ENCODE measurements around the gene SPATS2.
"Not testable (repeated sequence)": the region's sequence is repeated elsewhere in the genome, so short reads cannot be mapped to it uniquely, and the experiment has no call there.

SPATS2 gene

DNA sequence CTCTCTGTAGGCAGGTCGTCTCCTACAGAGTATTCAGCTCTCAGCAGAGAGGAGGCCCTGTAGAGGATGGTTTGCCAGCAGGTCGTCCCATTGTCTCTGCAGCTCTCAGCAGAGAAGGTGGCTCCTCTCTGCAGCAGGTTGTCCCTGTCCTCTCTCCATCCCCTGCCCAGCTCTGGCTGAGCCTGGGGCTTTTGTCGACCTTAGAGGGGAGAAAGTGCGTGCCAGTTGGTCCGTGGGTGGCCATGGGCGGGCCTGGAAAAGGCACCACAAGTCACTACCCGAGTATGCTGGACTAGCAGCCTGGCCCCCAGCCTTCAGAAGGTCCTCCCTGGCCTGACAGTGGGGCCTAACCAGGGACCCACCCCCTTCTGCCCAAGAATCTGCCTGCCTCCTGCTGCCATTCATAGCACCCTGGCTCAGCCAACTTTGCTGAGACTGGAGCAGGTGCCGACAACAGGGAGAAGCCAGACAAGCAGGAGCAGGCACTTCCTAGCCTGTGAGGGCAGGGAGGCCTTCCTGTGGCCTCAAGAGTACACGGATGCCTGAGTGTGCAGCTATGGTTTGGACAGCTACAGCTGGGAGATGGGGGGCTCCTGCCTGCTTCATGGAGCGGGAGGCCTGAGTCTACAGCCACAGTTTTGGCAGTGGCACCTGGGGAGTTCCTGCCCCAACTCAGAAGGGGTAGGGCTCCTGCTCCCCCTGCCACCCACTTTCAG lies 111.8 kb downstream of the SPATS2 start:
- peak; percentile 50 for DNase-seq

GRCh38 chr12:49482095-49483051 lies 115.1 kb downstream of the SPATS2 start:
- peak; percentile 87 for DNase-seq

DNA sequence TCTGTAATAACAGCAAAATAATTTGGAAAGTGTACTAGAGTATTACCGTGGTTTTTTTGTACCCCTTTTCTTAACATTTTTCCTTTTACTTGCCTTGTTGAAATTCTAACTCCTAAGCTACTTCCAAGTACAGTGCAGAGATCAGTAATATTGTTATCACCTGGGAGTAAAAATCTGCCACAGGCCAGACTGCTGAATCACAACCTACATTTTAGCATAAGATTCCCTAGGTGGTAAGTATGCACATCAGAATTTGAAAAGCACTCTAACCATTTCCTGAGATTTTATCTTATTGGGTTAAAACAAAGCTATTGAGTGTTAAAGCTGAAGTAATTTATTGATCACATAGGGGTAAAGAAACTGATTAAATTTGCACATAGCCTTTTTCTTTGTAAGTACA lies 116.4 kb downstream of the SPATS2 start:
- no peak for DNase-seq

- DNase-seq, result no peak
Observed at GRCh38 chr12:49487605-49488004, 120.3 kb downstream of the SPATS2 start.

- no peak for DNase-seq
Observed at GRCh38 chr12:49489154-49489553, 121.9 kb downstream of the SPATS2 start.

GRCh38 chr12:49489720-49490119 lies 122.5 kb downstream of the SPATS2 start:
- DNase-seq, result no peak

GRCh38 chr12:49491823-49492222 lies 124.6 kb downstream of the SPATS2 start:
- DNase-seq, result no peak

DNA sequence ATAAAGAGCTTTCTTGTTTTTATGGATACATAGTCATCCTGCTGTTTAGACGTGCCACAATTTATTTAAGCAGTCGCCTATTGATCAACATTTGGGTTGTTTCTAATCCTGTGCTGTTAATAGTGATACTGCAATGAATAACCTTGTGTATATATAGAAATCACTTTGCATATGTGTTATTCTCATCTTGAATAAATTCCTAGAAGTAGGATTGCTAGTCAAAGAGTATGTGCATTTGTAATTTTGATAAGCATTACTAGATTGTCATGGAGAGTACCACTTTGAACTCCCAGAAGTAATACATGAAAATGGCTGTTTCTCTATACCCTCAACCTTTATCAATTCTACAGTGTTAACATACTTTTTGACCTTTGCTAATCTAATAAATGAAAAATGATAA lies 126.6 kb downstream of the SPATS2 start:
- no peak for DNase-seq

GRCh38 chr12:49496417-49497360 lies 129.4 kb downstream of the SPATS2 start:
- DNase-seq, result no peak

DNA sequence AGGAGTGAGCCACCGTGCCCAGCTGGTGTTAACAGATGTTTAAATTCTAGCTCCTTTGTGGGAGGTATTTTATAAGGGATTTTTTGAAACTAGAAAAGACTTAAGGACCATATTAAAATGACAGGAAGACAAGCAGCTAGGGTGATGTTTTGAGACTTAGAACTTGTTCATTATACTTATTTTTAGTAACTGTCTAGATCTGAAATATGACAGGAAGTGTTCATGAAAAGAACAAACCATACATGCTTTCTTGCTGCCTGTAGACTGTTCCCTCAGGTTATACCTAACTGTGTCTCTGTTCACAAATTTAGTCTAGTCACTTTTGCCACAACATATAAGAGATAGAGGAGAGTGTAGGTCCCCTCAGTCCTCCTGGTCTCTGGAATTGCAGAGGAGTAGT lies 134.6 kb downstream of the SPATS2 start:
- DNase-seq, result no peak

- DNase-seq, result no peak
Observed at GRCh38 chr12:49502590-49502989, 135.3 kb downstream of the SPATS2 start.

- peak; percentile 54 for DNase-seq
Observed at GRCh38 chr12:49503674-49504180, 136.5 kb downstream of the SPATS2 start.

- DNase-seq, result no peak
Observed at GRCh38 chr12:49505672-49506071, 138.4 kb downstream of the SPATS2 start.

DNA sequence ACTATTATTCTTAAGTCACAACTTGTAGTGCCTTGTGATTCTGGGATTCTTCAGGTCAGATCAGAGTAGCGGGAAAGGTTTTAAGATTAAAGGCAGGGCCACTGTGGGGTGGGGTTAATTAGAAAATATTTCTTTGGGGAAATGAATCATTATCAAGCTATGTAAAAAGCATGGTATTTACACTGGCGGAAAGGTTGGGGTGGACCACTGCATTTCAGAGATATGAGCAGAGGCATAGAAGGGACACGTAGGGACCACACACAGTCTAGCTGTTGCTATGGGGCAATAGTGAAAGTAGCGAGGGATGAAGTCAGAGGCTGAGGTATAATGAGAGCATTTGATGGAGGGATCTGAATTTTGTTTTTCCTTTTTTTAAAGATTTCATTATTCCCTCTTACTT lies 139.9 kb downstream of the SPATS2 start:
- DNase-seq, result no peak

DNA sequence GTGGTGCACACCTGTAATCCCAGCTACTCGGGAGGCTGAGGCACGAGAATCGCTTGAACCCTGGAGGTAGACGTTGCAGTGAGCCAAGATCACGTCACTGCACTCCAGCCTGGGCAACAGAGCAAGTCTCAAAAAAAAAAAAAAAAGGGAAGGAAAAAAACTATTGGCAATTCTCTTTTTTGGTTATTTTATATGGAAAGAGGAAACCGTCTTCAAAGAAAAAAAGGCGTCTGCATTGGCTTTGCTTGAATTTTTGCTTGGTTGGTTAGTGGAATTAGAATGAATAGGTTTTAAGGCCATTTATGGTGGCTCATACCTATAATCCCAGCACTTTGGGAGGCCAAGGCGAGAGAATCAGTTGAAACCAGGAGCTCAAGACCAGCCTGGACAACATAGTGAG lies 142.4 kb downstream of the SPATS2 start:
- DNase-seq, result not testable (repeated sequence)

DNA sequence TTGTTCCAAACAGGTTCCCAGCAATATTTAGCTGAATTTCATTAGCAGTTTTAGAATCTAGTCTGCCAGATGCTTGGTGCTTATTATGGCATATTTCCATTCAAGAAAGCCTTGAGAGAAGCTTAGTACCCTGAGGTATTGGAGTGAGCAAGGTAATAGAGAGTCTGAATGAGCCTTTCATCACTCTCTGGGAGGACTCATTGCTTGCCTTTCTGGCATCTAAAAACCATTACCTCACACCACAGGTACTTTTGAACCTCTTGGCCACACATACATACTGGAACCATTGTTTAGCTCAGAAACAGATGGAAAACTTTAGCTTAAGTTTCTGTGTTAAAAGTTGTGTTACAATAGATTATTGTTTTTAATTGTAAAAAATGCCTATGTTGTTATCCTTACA lies 144.1 kb downstream of the SPATS2 start:
- DNase-seq, result no peak

GRCh38 chr12:49512546-49512945 lies 145.3 kb downstream of the SPATS2 start:
- no peak for DNase-seq

DNA sequence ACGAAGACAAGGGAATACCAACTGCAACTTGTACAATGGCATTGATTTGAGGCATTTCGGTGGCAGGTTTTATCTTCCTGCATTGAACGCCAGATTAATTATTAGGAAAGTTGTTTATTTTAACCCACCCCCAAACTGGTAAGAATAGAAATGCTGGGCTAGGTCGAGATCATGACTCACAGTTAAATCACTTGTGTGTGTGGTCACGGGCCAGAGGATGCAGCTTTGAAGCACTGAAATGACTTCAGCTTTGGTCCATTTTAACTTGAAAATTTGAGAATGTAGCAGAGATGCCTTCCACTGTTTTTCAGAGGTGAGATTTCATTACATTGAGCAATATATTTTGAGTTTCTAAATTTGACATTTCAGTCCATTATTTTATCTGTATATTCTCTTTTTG lies 148.0 kb downstream of the SPATS2 start:
- DNase-seq, result no peak

DNA sequence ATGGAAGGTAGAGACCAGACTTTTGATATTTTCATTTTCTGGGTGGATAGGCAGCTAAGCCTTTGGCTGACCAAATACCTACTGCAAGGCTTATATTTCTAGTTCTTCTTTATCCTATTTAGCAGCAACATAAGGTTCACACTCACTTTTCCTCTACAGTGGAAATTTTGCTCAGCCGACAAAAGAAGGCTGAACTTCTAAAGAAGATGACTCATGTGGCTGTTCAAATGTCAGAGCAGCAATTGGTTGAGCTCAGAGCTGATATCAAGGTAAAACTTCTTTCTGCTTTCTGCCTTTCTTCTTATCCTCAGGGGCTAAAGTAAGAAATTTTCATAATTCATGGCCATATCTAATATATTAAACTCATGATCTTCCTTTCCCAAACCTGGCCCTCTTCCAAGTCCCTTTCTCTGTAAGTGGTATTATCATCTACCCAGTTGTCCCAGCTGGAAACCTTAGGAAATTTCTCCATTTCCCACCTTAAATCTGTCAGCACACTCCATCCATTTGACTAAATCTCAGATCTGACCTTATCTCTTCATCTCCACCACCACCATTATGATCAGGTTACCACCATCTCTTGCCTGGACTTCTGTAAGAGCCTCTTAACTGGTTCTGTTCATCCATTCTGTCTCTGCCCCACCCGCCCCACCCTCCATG lies 151.8 kb downstream of the SPATS2 start:
- DNase-seq, result no peak

- DNase-seq, result no peak
Observed at GRCh38 chr12:49519574-49519936, 152.3 kb downstream of the SPATS2 start.

DNA sequence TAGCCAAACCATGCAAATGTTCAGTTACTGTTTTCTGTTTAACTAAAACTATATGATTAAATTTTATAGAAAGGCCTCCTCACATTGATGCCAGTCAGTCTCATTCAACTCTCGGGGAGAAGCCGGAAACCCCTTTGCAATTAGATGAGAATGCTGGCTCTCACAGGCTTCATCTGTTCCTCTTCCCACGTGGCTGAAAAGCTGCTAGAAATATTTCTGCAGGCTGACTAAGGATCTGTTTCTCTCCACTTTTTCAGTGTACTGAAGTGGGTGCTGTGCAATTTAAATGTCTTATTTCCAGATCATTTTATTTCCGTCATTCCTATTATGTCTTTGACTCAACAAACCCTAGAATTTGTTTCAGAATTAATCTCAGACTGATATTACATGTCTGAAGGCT lies 154.1 kb downstream of the SPATS2 start:
- no peak for DNase-seq

GRCh38 chr12:49524660-49525324 lies 157.5 kb downstream of the SPATS2 start:
- no peak for DNase-seq

Data from NCI-H146 (cell line).